NCI-H1092 (cell line): ENCODE results near the gene ENPP4.
"Not testable (repeated sequence)": the region's sequence is repeated elsewhere in the genome, so short reads cannot be mapped to it uniquely, and the experiment has no call there.

ENCODE experiments used
- DNase-seq: peaks from one replicate; lab custom pipeline; 2025; lab: John Stamatoyannopoulos, UW

ENPP4 gene

DNA sequence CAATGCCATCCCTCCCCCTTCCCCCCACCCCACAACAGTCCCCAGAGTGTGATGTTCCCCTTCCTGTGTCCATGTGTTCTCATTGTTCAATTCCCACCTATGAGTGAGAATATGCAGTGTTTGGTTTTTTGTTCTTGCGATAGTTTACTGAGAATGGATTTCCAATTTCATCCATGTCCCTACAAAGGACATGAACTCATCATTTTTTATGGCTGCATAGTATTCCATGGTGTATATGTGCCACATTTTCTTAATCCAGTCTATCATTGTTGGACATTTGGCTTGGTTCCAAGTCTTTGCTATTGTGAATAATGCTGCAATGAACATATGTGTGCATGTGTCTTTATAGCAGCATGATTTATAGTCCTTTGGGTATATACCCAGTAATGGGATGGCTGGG lies 1.5 kb downstream of the ENPP4 start:
- DNase-seq, result not testable (repeated sequence)

DNA sequence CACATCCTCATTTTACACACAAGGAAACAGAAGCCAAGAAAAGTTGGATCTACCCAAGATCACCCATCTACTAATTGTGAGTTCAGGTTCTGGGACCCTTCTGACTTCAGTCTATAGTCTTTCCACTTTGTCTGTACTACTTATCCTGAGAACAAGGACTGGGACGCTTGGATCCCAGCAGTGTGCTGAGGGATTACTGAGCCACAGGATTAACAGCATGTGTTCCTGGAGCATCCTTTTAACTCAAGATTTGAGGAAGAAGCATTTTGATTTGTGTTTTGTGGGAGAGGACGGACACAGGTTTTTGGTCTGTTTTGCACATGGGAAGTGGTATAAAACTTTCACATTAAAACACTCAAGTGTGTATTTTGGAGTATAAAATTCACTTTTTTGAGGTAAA lies 4.4 kb downstream of the ENPP4 start:
- DNase-seq, result no peak

DNA sequence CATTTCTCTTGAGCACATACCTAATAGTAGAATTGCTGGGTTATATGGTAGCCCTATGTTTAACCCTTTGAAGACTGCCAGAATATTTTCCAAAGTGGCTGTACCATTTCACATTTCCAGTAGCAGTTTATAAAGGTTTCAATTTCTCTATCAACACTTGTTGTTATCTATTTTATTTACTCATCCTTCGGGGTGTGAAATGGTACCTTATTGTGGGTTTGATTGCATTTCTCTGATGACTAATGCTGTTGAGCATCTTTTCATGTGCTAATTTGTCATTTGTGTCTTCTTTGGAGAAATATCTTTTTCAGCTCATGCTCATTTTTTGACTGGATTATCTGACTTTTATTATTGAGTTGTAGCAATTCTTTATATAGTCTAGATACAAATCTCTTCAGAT lies 5.4 kb downstream of the ENPP4 start:
- no peak for DNase-seq

DNA sequence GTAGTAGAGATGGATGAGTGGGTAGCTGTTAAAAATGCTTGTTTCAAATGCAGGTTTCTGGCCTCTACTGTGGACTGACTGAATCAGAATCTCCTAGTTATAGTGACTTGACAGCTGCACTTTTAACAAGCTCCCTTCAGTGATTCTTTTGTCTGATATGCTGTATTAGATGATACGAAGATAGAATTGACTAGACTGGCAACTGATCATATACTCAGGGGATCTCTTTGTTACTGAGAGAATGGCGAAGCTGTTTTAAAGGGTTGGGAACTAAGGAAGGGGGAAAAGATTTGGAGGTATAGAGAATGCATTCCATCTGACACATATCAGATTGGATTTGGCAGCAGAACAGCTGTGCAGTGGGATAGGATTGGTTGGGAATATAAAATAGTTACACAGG lies 7.0 kb downstream of the ENPP4 start:
- no peak for DNase-seq

DNA sequence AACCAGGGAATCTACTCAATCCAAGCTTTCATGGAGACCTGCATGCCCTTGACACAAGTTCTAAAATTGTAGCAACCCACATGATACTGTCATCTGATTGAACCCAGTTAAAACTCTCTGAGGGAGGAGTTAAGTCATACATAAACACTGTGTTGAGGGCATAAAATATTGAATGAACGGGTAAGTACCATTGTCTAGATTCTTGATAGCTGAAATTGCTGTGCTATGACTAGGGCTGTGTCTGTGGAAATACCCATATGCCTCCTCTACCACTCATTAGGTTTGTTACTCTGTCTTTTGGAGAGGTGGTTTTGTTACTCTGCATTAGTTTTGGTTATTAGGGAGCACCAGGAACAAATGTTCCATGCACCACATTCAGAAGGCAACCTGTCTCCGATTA lies 7.6 kb downstream of the ENPP4 start:
- no peak for DNase-seq

DNA sequence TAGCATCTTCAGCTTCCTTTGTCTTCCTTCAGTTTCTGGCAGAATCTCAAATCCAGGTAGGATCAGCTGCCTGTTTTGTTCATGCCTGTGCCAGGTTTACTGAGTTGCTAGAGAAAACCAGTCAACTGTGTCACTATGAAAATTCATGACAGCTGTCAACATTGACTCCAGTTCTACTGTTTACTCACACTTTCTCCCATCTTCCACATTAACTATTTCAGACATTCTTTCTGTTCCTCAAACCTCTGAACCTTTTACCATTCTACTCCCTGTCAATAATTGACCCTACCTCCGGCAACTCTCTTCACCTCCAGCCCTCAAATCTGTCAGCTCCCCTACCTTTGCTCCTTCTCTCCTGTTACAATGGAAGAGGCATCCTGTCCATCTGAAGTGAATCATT lies 8.5 kb downstream of the ENPP4 start:
- peak; percentile 3 for DNase-seq

DNA sequence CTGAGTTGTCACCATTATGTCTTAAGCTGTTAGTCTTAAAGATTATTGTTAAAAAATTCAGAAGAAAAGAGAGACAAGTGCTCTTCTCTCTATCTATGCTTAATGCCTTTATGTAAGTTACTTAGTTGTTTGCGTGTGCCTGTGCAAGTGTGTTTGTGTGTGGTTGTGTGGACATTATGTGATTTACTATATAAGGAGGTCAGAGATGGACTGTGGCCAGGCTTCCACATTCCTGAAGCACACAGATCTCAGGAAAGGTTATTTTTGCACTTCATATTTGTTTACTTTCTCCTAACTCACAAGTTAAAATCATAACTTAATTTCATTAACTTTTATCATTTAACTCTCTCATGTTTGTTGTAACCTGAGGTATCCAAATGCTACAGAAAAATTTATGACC lies 14.5 kb downstream of the ENPP4 start:
- DNase-seq, result no peak

DNA sequence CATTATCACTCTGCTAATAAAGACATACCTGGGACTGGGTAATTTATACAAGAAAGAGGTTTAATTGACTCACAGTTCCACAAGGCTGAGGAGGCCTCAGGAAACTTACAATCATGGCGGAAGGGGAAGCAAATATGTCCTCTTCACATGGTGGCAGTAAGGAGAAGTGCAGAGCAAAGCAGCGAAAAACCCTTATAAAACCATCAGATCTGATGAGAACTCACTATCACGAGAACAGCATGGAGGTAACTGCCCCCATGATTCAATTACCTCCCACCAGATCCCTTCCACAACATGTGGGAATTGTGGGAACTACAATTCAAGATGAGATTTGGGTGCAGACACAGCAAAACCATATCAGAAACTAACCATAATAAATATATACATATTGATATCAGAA lies 19.3 kb downstream of the ENPP4 start:
- DNase-seq, result not testable (repeated sequence)

DNA sequence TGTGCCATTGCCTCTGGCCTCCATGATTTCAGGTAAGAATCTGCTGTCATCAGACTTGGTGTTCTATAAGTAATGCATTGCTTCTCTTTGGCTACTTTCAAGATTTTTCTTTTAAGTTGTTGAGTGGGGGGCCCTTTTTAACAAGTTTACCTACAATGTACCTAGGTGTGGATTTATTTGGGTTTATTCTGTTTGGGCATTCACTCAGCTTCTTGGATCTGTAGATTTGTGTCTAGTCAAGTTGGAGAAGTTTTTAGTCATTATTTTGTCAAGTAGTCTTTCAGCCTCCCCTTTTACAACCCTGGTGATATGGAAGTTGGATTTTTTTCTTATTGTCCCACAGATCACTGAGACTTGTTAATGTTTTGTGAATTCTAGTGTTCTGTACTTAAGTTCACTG lies 26.9 kb downstream of the ENPP4 start:
- no peak for DNase-seq

DNA sequence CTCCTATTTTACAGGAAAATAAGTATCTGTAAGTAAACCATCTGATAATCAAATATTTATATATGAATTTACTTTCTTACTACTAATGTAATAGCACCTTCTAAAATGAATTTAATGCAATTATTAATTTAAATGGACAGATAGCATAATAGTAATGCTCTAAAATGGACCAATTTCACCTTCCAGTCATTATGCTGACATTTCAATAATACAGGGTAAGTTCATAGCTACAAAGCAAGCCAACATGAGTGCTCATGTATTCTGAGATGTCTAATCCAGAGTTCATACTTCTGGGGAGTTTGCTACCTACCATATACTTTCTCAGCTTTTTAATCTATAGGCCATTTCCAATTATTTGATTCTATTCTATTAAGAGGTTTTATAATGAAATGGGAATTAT lies 29.4 kb downstream of the ENPP4 start:
- DNase-seq, result no peak

DNA sequence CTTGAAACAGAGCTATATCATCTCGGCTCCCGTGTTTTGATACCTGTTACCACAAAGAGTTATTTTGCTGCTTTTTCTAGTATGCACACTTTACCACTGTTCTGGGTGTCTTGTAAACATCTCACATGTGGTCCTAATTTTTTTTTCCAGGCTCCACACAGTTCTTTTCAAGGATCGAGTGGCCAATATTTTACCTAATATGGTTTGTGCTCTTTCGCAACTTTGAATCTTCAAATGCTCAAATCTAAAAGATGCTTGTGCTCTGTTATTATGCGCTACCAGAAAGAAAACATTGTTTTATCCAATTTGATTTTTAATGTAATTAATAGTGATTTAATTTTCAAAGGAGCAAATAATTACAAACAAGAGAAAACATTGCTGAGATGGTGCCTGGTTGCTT lies 30.3 kb downstream of the ENPP4 start:
- DNase-seq, result no peak

DNA sequence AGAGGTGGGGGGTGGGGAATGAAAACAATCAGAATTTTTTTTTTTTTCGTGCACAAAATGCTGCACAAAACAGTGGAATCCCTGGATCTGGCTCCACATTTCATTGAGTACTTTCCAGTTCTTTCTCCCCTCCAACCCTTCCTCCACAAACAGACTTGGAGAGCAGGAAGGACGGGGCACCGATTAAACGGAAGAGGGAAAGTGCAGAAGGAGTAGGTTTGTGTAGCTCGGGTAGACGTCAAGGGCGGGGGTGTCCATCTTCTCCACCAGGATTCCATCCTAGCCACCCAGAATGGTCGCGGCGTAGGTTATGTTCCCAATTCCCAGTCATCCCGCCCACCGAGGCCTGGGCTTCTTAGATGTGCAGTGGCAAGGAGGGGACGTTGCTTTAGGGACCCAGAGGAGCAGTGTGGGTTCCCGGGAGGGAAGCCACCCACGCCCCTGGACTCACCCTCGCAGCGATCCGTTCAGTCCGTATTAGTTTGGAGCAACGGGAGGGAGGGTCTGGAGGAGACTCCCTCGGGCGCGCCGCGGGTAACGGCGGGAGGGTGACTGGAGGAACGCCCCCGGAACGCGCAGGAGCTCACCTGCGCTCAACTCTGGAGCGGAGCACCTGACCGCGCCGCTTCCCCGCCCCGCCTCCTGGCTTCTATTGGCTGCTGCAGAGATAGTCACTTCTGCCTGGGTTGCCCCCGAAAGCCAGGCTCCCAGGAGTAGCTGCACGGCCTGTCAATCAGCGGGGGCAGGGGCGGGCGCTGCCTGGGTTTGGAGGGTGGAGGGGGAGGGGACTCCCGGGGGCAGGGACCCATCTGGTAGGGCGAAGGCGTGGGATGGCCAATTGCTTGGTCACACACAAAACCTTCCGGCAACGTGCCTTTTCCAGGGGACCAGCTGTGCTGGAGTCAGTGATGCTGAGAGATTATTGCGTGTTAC lies 40.8 kb downstream of the ENPP4 start, which contains the start of gene ENPP5:
ENPP5 (minus strand) TSS at position 624 of the 933 bp plus-strand sequence. CDS start 2,718 bp downstream, outside the sequence.
- DNase-seq, result peak; percentile 71

DNA sequence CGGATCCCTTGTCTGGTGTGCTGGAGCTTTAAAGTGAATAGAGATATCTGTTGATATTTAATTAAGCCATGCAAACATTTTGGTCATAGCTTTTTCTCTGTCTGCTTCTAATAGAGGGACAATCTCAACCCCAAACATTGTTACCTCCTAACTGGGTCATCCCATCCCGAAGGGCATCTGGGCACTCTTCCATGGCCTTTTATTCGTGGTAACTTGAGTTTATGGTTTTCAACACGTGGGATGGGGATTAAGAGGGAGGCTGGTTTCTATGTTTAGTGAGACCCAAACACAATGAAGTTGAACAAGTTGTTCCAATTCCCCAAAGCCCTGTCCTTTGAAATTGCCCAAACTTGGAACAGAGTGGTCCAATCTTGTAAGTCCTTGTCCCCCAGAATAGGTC lies 42.4 kb downstream of the ENPP4 start:
- DNase-seq, result no peak

DNA sequence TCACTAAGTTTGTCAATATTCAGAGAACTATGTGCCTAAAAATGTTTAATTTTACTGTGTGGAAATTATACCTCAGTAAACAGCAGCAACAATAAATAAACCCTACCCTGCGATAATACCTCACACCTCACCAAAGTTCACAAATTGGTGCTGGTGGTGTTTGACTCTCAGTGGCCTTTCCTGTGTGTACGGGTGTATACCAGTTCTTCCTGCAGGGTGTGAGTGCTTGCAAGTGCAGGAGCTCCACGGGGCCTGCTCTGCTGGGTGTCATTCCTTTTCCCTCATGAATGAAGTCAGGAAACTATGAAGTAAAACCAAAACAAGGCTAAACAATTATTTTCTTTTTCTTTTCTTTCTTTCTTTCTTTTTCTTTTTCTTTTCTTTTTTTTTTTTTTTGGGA lies 45.1 kb downstream of the ENPP4 start:
- no peak for DNase-seq

DNA sequence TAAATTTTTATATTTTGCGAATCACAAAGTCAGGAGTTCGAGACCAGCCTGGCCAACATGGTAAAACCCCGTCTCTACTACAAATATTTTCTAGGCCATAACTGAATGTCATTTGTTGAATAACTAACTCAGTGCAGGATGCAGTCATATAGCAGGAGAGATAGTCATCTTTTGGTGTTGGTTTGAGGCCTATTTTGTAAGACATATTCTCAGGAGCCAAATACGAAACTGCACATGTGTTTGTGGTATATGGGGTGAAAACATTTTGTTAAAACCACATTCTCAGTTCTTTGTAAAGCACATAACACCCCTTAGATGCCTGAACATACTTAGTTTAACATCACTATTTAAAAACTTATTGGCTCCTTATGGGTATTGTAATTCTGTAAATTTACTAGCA lies 45.7 kb downstream of the ENPP4 start:
- no peak for DNase-seq

DNA sequence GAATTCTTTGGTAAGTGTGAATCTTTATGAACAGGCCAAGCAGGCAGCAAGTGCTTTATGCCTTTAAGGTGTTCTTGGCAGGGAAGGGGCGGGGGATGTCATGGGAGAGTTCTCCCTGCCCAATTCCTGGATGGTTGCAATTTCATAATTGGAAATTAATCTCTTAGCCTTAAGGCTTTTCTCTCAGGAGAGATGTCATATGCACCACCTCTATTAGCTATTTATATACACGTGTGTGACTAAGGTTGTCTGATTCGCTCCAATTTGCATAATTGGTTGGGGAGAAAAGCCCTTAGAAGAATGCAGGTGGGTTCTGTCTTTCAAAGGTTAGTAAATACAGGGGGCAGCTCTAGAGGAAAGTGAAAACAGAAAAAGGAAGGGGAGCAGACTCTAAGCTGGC lies 46.2 kb downstream of the ENPP4 start:
- DNase-seq, result no peak

DNA sequence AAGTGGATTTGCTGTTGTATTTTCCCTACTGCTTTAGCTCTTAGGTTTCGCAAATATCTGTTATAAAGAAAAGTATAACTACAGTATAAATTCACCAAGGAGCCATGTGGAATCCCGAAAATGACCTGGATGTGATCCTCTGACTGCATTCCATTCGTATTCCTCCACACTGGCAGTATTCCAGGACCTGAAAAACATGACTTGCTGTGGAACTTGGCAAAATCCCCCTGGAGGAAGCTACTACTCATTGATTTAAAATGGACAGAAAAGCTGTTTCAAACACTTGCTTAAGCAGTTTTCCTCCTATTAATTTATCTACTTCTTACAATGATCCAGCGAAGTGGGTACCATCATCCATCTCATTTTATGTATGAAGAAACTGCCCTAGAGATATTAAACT lies 54.3 kb downstream of the ENPP4 start:
- DNase-seq, result no peak

DNA sequence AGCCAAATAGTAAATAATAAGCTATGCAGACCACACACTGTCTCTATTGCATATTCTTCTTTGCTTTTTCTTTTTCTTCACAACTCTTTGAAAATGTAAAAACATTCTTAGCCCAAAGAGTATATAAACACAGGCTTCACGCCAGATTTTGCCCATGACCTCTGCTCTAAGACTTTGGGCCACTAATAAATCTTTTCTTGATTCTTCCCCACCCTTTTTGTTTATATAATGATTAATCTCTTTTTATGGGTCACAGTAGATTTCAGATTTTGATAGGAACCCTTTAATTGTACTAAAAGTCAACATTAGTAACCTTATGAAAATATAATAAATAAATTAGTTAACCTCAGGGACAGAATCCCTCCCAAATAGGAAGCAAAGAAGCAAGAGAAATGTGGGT lies 56.8 kb downstream of the ENPP4 start:
- no peak for DNase-seq

DNA sequence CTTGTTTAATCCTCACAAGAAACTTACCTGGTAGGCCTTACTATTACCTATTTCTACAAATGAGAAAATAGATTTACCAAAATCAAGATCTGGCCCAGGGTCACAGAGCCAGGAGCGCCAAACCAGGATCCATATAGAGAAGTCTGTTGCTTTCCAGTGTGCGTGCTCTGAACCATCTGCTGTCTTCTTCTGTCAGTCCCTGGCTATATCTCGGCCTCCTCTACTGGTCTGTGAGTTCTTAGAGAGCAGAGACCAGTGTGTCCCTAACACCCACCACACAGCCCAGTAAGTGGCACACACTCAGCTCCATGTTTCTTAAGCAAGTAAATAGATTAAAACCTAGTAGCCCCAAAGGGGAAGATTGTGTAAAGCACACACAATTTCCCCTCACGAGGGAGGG lies 59.9 kb downstream of the ENPP4 start:
- no peak for DNase-seq

DNA sequence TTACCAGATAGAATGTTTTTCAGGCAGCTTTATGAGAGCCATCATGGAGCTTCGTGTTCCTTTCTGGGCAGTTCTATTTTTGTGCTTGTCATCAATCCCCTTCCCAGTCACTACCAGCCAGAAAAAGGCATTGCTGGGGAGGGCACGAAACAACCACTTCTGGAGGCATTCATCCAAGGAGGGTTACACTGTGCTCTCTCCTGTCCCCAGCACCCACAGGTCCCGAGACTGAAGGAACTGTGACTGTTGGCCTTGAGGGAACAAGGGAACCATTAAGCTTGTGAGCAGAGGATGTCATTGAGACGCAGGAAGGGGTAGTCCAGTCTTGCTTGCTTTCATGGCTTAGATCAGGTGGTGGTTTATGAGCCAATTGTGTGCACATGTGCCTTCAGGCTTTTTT lies 61.1 kb downstream of the ENPP4 start:
- no peak for DNase-seq

DNA sequence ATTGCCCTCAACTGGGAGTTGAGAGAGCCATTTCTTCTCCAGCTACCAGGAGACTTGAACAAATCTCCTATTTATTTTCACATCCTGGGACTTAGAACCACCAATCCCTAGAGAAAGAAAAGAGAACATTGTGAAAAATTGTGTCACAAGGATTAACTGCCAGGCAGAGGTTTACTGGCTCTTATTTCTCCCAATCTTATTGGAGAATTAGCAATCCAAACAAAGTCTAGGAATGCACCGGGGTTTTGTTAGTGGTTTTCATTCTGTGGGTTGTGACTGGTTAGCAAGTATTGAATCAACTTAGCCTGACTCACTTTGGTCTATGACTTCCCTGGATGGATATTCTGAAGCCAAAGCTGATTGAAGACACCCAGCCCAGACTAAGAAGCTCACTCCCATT lies 62.2 kb downstream of the ENPP4 start:
- DNase-seq, result no peak
